A549 treated with GW870086 at 1 μM for 4 hours (cell line): ENCODE data around the gene PHC2. TPM values are rescaled to one million over a fixed set of nuclear protein-coding genes. Genes with fewer than 3 reads are reported as not detected.

Source experiments
- total RNA-seq: library from RNA; stranded (reverse); fragments of 200-300 nt; extraction: Qiagen RNA extraction; gene quantifications from 5 replicates; pipeline ENCODE4 v1.2.3, GENCODE V29; 2022; ENCODE audit warnings: low read depth

PHC2 gene, protein sequence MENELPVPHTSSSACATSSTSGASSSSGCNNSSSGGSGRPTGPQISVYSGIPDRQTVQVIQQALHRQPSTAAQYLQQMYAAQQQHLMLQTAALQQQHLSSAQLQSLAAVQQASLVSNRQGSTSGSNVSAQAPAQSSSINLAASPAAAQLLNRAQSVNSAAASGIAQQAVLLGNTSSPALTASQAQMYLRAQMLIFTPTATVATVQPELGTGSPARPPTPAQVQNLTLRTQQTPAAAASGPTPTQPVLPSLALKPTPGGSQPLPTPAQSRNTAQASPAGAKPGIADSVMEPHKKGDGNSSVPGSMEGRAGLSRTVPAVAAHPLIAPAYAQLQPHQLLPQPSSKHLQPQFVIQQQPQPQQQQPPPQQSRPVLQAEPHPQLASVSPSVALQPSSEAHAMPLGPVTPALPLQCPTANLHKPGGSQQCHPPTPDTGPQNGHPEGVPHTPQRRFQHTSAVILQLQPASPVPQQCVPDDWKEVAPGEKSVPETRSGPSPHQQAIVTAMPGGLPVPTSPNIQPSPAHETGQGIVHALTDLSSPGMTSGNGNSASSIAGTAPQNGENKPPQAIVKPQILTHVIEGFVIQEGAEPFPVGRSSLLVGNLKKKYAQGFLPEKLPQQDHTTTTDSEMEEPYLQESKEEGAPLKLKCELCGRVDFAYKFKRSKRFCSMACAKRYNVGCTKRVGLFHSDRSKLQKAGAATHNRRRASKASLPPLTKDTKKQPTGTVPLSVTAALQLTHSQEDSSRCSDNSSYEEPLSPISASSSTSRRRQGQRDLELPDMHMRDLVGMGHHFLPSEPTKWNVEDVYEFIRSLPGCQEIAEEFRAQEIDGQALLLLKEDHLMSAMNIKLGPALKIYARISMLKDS
- 107 to 127 TPM (median 122 TPM) in 5 replicates for total RNA-seq

GRCh38 chr1:33430692-33431593, at the start of gene PHC2:
TSS of gene PHC2 (minus strand) at chr1:33431095. CDS start at chr1:33375539, 55,556 bp downstream.

DNA sequence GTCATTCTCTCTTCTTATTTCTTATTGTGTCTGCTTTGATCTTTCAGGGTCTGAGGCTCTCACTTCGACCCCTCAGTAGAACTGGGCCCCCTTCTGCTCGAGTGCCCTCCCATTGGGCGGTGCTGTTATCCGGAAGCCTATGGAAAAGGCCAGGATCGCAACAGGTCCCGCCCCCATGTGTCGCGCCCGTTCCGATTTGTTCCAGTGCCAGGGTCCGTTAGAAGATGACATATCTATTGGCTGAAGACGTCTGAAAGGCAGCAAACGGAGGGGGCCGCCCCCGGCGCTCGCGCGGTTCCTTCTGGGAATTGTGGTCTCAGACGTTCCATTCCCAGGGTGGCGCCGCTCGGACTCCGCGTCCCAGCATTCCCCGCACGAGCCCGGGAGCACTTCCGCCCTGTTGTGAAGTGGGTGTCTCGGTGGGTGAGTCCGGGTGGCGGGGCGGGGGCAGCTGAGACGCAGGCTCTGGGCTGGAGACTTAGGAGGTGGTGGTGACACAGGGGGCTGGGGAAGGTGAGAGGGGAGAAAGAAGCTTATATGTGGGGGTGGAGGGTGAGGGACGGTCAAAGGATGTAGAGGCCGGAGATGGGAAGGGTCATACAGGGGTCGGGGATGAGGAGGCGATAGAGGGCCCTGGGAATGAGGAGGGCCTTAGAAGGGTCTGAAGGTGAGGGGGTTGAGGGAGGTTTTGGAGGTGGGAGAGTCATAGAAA, 41.5 kb upstream of the PHC2 start, which contains the start of gene ZSCAN20:
Gene ZSCAN20 (plus strand): TSS at position 377 of the 712 bp plus-strand sequence. CDS start 6,644 bp downstream, outside the sequence.

DNA sequence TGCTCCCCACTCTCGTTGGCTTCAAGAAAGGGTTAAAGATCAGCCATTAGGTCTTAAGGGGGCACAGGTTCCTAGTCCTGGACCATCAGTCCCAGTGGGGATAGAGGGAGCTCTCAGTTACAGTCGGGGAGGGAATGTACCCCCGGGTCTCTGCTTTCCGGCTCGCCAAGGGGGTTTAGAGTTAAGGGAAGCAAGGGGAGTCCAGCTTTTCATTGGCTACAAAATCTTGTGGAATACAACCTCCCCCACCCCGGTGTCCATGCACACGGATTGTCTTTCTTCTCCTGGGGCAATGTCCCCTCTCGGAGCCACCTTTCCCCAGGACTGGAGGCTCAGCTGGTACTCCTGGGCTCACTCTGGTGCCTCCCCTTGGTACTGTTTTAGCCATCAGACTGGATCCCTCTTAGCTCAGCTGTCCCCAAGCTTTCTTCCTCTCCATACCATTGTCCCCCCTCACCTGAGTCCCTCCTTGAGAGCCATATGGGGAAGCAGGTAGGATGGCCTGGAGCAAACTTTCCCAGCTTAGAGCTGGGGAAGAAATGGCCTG, 110.2 kb downstream of the PHC2 start, which contains the start of gene A3GALT2:
Gene A3GALT2 (minus strand): TSS at position 480 of the 547 bp plus-strand sequence. CDS start 0 bp downstream, at position 480.

Other genes starting within 250 kb of the PHC2 start
- gene TRIM62, start 249.1 kb downstream of the PHC2 start, total RNA-seq = 1.9 to 2.5 TPM (median 2.3 TPM) in 5 replicates
- gene ZNF362, start 174.6 kb downstream of the PHC2 start, total RNA-seq = 7.9 to 12.4 TPM (median 10.8 TPM) in 5 replicates
- not detected in 5 replicates for gene A3GALT2, start 110.0 kb downstream of the PHC2 start, total RNA-seq
- gene ZSCAN20, start 41.5 kb upstream of the PHC2 start, total RNA-seq = 1.5 to 2.2 TPM (median 1.9 TPM) in 5 replicates